ENCODE results near the gene KRI1.
"Not testable (repeated sequence)": the region's sequence is repeated elsewhere in the genome, so short reads cannot be mapped to it uniquely, and the experiment has no call there.

KRI1 gene

GRCh38 chr19:10549733-10550132 lies 16.1 kb downstream of the KRI1 start:
- peaks cover 36 to 62% (median 42%) of the 10 kb centered on the region in 10 experiments for H3K4me1 ChIP-seq
- peaks cover 0 to 6% (median 0%) of the 10 kb centered on the region in 11 experiments; a peak in 3 of 22 replicates for H3K9me3 ChIP-seq (replicated peaks in 1 of 11)
- no peak for TF ChIP-seq Cebpa-rat (IDR thresholded peaks at IDR 0.05)
- no peak overlapping the region for H3K27ac ChIP-seq
- peaks cover 74 to 92% (median 83%) of the 10 kb centered on the region in 11 experiments for H3K36me3 ChIP-seq
- H3K4me2 ChIP-seq = no peak overlapping the region; a peak in 1 of 22 replicates
- no peaks in the 10 kb centered on the region for H3K27me3 ChIP-seq
- 0 out of 22 replicates have a peak overlapping the region, but pooled peaks of 1 of the 11 experiments have one; percentile 17 for H3K9ac ChIP-seq
- H4K20me1 ChIP-seq = peaks cover 0 to 74% (median 46%) of the 10 kb centered on the region in 11 experiments; a peak in 20 of 22 replicates
- no peak overlapping the region for H3K4me3 ChIP-seq

- no peak for TF ChIP-seq Cebpa-rat (IDR thresholded peaks at IDR 0.05)
- Histone ChIP-seq H3K27ac (no peak overlapping the region), H3K36me3 (peaks cover 65 to 83% (median 78%) of the 10 kb centered on the region in 11 experiments), H4K20me1 (peaks cover 0 to 69% (median 45%) of the 10 kb centered on the region in 11 experiments; a peak in 20 of 22 replicates), H3K4me1 (peaks cover 31 to 57% (median 38%) of the 10 kb centered on the region in 10 experiments), H3K9me3 (replicated peaks in 1 of 11) (peaks cover 0 to 6% (median 0%) of the 10 kb centered on the region in 11 experiments; a peak in 3 of 22 replicates), H3K9ac (peak overlapping the region in 1 of 11 experiments; percentile 3; a peak in 1 of 22 replicates), H3K4me3 (no peak overlapping the region), H3K4me2 (no peak overlapping the region), H3K27me3 (no peaks in the 10 kb centered on the region)
Observed at GRCh38 chr19:10548746-10549276, 17.0 kb downstream of the KRI1 start.

- TF ChIP-seq Cebpa-rat (IDR thresholded peaks at IDR 0.05) = no peak
- peaks cover 46 to 64% (median 61%) of the 10 kb centered on the region in 11 experiments for H3K36me3 ChIP-seq
- H3K9me3 ChIP-seq (replicated peaks in 1 of 11) = no peaks in the 10 kb centered on the region
- peaks cover 13 to 55% (median 33%) of the 10 kb centered on the region in 10 experiments for H3K4me1 ChIP-seq
- H3K27me3 ChIP-seq = no peaks in the 10 kb centered on the region
- H3K27ac ChIP-seq = no peak overlapping the region
- H3K4me3 ChIP-seq = no peak overlapping the region
- no peak overlapping the region for H3K4me2 ChIP-seq
- peaks cover 0 to 49% (median 31%) of the 10 kb centered on the region in 11 experiments; a peak in 16 of 22 replicates for H4K20me1 ChIP-seq
- H3K9ac ChIP-seq = peak overlapping the region in 5 of 11 experiments; percentile 17 to 35 (median 22); a peak in 3 of 22 replicates
Observed at GRCh38 chr19:10546817-10547216, 19.0 kb downstream of the KRI1 start.

- no peak for TF ChIP-seq Cebpa-rat (IDR thresholded peaks at IDR 0.05)
- Histone ChIP-seq H3K9ac (peak overlapping the region; percentile 95 to 99 (median 99)), H3K27ac (peak overlapping the region; percentile 92 to 99 (median 96); a peak in 21 of 22 replicates)
Observed at GRCh38 chr19:10544753-10545251, 21.0 kb downstream of the KRI1 start.

GRCh38 chr19:10544242-10544752 lies 21.5 kb downstream of the KRI1 start:
- Histone ChIP-seq H3K4me1 (peaks cover 13 to 47% (median 38%) of the 10 kb centered on the region in 10 experiments), H3K4me3 (peak overlapping the region; percentile 82 to 100 (median 97)), H4K20me1 (peaks cover 0 to 36% (median 27%) of the 10 kb centered on the region in 11 experiments; a peak in 16 of 22 replicates), H3K27me3 (no peaks in the 10 kb centered on the region), H3K9me3 (replicated peaks in 1 of 11) (no peaks in the 10 kb centered on the region), H3K36me3 (peaks cover 23 to 39% (median 36%) of the 10 kb centered on the region in 11 experiments), H3K4me2 (peak overlapping the region; percentile 88 to 98 (median 96)), H3K27ac (peak overlapping the region; percentile 92 to 99 (median 96)), H3K9ac (peak overlapping the region; percentile 95 to 99 (median 99))
- no peak for TF ChIP-seq Cebpa-rat (IDR thresholded peaks at IDR 0.05)

More at GRCh38 chr19:10544753-10545251, 21.0 kb downstream of the KRI1 start:
- peaks cover 28 to 44% (median 41%) of the 10 kb centered on the region in 11 experiments for H3K36me3 ChIP-seq
- peaks cover 13 to 47% (median 37%) of the 10 kb centered on the region in 10 experiments for H3K4me1 ChIP-seq
- peak overlapping the region; percentile 82 to 100 (median 97) for H3K4me3 ChIP-seq
- no peaks in the 10 kb centered on the region for H3K9me3 ChIP-seq (replicated peaks in 1 of 11)
- no peaks in the 10 kb centered on the region for H3K27me3 ChIP-seq
- peak overlapping the region; percentile 88 to 98 (median 96) for H3K4me2 ChIP-seq
- H4K20me1 ChIP-seq = peaks cover 0 to 41% (median 27%) of the 10 kb centered on the region in 11 experiments; a peak in 16 of 22 replicates

- Histone ChIP-seq H3K27me3 (no peaks in the 10 kb centered on the region), H3K4me1 (peaks cover 13 to 54% (median 40%) of the 10 kb centered on the region in 10 experiments), H3K4me2 (peak within 1 kb of the TSS; percentile 88 to 98 (median 96)), H3K9me3 (replicated peaks in 1 of 11) (no peaks in the 10 kb centered on the region), H3K36me3 (peaks cover 16 to 33% (median 29%) of the 10 kb centered on the region in 11 experiments), H3K4me3 (peak within 1 kb of the TSS; percentile 82 to 100 (median 97)), H3K9ac (peak within 1 kb of the TSS; percentile 95 to 99 (median 99)), H4K20me1 (peaks cover 0 to 34% (median 27%) of the 10 kb centered on the region in 11 experiments; a peak in 16 of 22 replicates), H3K27ac (peak within 1 kb of the TSS; percentile 92 to 99 (median 96))
- no peak for TF ChIP-seq Cebpa-rat (IDR thresholded peaks at IDR 0.05)
Observed at GRCh38 chr19:10543420-10544241, 22.2 kb downstream of the KRI1 start, which contains the start of gene ATG4D. TSS of gene ATG4D (plus strand) at chr19:10543904. CDS start at chr19:10544091, 187 bp downstream.

GRCh38 chr19:10543059-10543419 lies 22.8 kb downstream of the KRI1 start:
- Histone ChIP-seq H3K4me2 (peak overlapping the region; percentile 75 to 97 (median 89)), H3K36me3 (peaks cover 10 to 27% (median 23%) of the 10 kb centered on the region in 11 experiments), H3K4me3 (peak overlapping the region; percentile 82 to 100 (median 97)), H3K27ac (peak overlapping the region in 6 of 11 experiments; percentile 49 to 99 (median 97); a peak in 8 of 22 replicates), H3K9me3 (replicated peaks in 1 of 11) (no peaks in the 10 kb centered on the region), H3K4me1 (peaks cover 13 to 55% (median 41%) of the 10 kb centered on the region in 10 experiments), H3K9ac (peak overlapping the region in 10 of 11 experiments; percentile 95 to 99 (median 99); a peak in 17 of 22 replicates), H4K20me1 (peaks cover 0 to 33% (median 26%) of the 10 kb centered on the region in 11 experiments; a peak in 16 of 22 replicates), H3K27me3 (no peaks in the 10 kb centered on the region)
- TF ChIP-seq Cebpa-rat (IDR thresholded peaks at IDR 0.05) = no peak

GRCh38 chr19:10539016-10539415 lies 26.8 kb downstream of the KRI1 start:
- not testable (repeated sequence) for H4K20me1 ChIP-seq; H3K9me3 ChIP-seq (replicated peaks in 1 of 11); H3K36me3 ChIP-seq; H3K27ac ChIP-seq; H3K27me3 ChIP-seq; H3K4me3 ChIP-seq; H3K9ac ChIP-seq
- Histone ChIP-seq H3K4me1 (peaks cover 0 to 37% (median 27%) of the 10 kb centered on the region in 10 experiments; a peak in 18 of 20 replicates), H3K4me2 (peak overlapping the region in 4 of 11 experiments; percentile 15 to 48 (median 34); a peak in 8 of 22 replicates)

Measured in BLaER1 treated with 17β-estradiol and CSF1 and Interleukin-3, amounts not matched to agents 10 nM and 100 nM (cell line).